GM19452 (cell line): ENCODE data around the gene ALK.
"Not testable (repeated sequence)": the region's sequence is repeated elsewhere in the genome, so short reads cannot be mapped to it uniquely, and the experiment has no call there.

ENCODE experiments used
- ATAC-seq: cut with Tn5 transposase; IDR thresholded peaks from one replicate; pipeline ENCODE4 v1.9.1; 2021; ENCODE audit not compliant: unreplicated experiment

The ALK gene

GRCh38 chr2:29262681-29263260 is 658.6 kb downstream of the ALK start:
- no peak for ATAC-seq

GRCh38 chr2:29261003-29261402 is 660.4 kb downstream of the ALK start:
- ATAC-seq: no peak

GRCh38 chr2:29260142-29260772 is 661.1 kb downstream of the ALK start:
- no peak for ATAC-seq

- no peak for ATAC-seq
Measured at GRCh38 chr2:29259221-29259620, 662.2 kb downstream of the ALK start.

- no peak for ATAC-seq
Measured at GRCh38 chr2:29255004-29255403, 666.4 kb downstream of the ALK start.

GRCh38 chr2:29253495-29254275 is 667.7 kb downstream of the ALK start:
- not testable (repeated sequence) for ATAC-seq

GRCh38 chr2:29253026-29253425 is 668.4 kb downstream of the ALK start:
- no peak for ATAC-seq

GRCh38 chr2:29251406-29251805 is 670.0 kb downstream of the ALK start:
- ATAC-seq: no peak

GRCh38 chr2:29250977-29251376 is 670.4 kb downstream of the ALK start:
- ATAC-seq: no peak

- no peak for ATAC-seq
Measured at GRCh38 chr2:29249666-29250253, 671.6 kb downstream of the ALK start.

GRCh38 chr2:29247336-29247914 is 674.0 kb downstream of the ALK start:
- ATAC-seq: no peak

- no peak for ATAC-seq
Measured at GRCh38 chr2:29246383-29247300, 674.7 kb downstream of the ALK start.

GRCh38 chr2:29245742-29246382 is 675.5 kb downstream of the ALK start:
- no peak for ATAC-seq

- not testable (repeated sequence) for ATAC-seq
Measured at GRCh38 chr2:29245035-29245741, 676.2 kb downstream of the ALK start.

GRCh38 chr2:29242621-29243375 is 678.6 kb downstream of the ALK start:
- ATAC-seq: no peak

GRCh38 chr2:29241955-29242565 is 679.3 kb downstream of the ALK start:
- no peak for ATAC-seq

- no peak for ATAC-seq
Measured at GRCh38 chr2:29241341-29241740, 680.0 kb downstream of the ALK start.

- ATAC-seq: no peak
Measured at GRCh38 chr2:29240601-29241000, 680.8 kb downstream of the ALK start.
